ENCODE results near the gene MYO6. TPM values are rescaled to one million over a fixed set of nuclear protein-coding genes. Genes with fewer than 3 reads are reported as not detected.

The MYO6 gene
- polyA plus RNA-seq, 1 donor = 88.6 TPM

GRCh38 chr6:75794954-75795739, 46.1 kb downstream of the MYO6 start:
- WGBS (ENCODE audit: insufficient coverage, low lambda C conversion rate) = 70% methylated on average over 2 of the region's 6 CpGs
- H3K4me1 ChIP-seq (ENCODE audit: control insufficient read depth, insufficient read depth, low read length) = no peaks in the 10 kb centered on the region
- H3K36me3 ChIP-seq (ENCODE audit: control insufficient read depth, insufficient read depth, low read length) = no peaks in the 10 kb centered on the region

DNA sequence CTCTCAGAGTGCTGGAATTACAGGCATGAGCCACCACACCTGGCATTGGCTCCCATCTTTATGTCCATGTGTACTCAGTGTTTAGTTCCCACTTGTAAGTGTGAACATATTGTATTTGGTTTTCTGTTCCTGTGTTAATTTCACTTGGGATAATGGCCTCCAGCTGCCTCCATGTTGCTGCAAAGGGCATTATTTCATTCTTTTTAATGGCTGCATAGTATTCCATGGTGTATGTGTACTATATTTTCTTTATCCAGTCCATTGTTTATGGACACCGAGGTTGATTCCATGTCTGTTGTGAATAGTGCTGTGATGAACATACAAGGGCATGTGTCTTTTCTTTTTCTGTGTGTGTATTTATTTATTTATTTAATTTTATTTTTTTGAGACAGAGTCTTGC, 47.7 kb downstream of the MYO6 start:
- H3K27me3 ChIP-seq (ENCODE audit: control insufficient read depth, insufficient read depth, low read length) = no peaks in the 10 kb centered on the region
- WGBS (ENCODE audit: insufficient coverage, low lambda C conversion rate) = no CpG with 5 or more reads among the region's 1 CpG
- H3K9me3 ChIP-seq (ENCODE audit: control insufficient read depth, low read depth, low read length) = no peaks in the 10 kb centered on the region
- no peaks in the 10 kb centered on the region for H3K4me1 ChIP-seq (ENCODE audit: control insufficient read depth, insufficient read depth, low read length)
- DNase-seq = no peak
- H3K36me3 ChIP-seq (ENCODE audit: control insufficient read depth, insufficient read depth, low read length) = no peaks in the 10 kb centered on the region
- no peak overlapping the region for H3K4me3 ChIP-seq (ENCODE audit: low read length)
- H3K27ac ChIP-seq (ENCODE audit: low read length) = no peak overlapping the region

More at GRCh38 chr6:75794954-75795739, 46.1 kb downstream of the MYO6 start:
- H3K27me3 ChIP-seq (ENCODE audit: control insufficient read depth, insufficient read depth, low read length) = no peaks in the 10 kb centered on the region
- no peaks in the 10 kb centered on the region for H3K9me3 ChIP-seq (ENCODE audit: control insufficient read depth, low read depth, low read length)
- H3K27ac ChIP-seq (ENCODE audit: low read length) = no peak overlapping the region
- no peak overlapping the region for H3K4me3 ChIP-seq (ENCODE audit: low read length)
- no peak for DNase-seq

DNA sequence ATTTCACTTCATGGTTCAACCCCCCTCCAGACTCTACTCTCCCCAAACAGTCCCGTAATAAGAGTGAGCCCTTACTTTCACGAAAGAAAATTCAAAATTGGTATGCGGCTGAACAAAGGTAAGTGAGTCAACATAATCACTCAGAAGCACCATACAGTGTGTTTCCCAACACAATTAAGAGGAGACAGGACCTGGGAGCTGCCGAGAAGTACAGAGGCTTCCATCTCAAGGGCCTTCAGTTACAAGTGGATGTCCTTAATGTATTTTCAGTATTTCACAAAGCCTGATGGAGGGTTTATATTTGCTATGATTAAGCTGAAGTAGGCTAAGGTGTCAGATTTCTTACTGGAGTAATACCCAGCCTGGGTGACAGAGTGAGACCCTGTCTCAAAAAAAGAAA, 51.1 kb downstream of the MYO6 start:
- no peak overlapping the region for H3K27ac ChIP-seq (ENCODE audit: low read length)
- no peak overlapping the region for H3K4me3 ChIP-seq (ENCODE audit: low read length)
- no peaks in the 10 kb centered on the region for H3K27me3 ChIP-seq (ENCODE audit: control insufficient read depth, insufficient read depth, low read length)
- H3K36me3 ChIP-seq (ENCODE audit: control insufficient read depth, insufficient read depth, low read length) = peaks cover 3% of the 10 kb centered on the region
- no peak for DNase-seq
- WGBS (ENCODE audit: insufficient coverage, low lambda C conversion rate) = 90% methylated on average over 2 of the region's 4 CpGs
- no peaks in the 10 kb centered on the region for H3K9me3 ChIP-seq (ENCODE audit: control insufficient read depth, low read depth, low read length)
- H3K4me1 ChIP-seq (ENCODE audit: control insufficient read depth, insufficient read depth, low read length) = no peaks in the 10 kb centered on the region

- no peaks in the 10 kb centered on the region for H3K27me3 ChIP-seq (ENCODE audit: control insufficient read depth, insufficient read depth, low read length)
- no peaks in the 10 kb centered on the region for H3K4me1 ChIP-seq (ENCODE audit: control insufficient read depth, insufficient read depth, low read length)
- DNase-seq = no peak
- WGBS (ENCODE audit: insufficient coverage, low lambda C conversion rate) = no CpG with 5 or more reads among the region's 9 CpGs
- no peak overlapping the region for H3K27ac ChIP-seq (ENCODE audit: low read length)
- H3K4me3 ChIP-seq (ENCODE audit: low read length) = no peak overlapping the region
- no peaks in the 10 kb centered on the region for H3K9me3 ChIP-seq (ENCODE audit: control insufficient read depth, low read depth, low read length)
- H3K36me3 ChIP-seq (ENCODE audit: control insufficient read depth, insufficient read depth, low read length) = peaks cover 3% of the 10 kb centered on the region
Measured at GRCh38 chr6:75800708-75801505, 51.9 kb downstream of the MYO6 start.

- peaks cover 4% of the 10 kb centered on the region for H3K9me3 ChIP-seq (ENCODE audit: control insufficient read depth, low read depth, low read length)
- H3K4me3 ChIP-seq (ENCODE audit: low read length) = no peak overlapping the region
- H3K36me3 ChIP-seq (ENCODE audit: control insufficient read depth, insufficient read depth, low read length) = peaks cover 3% of the 10 kb centered on the region
- H3K27me3 ChIP-seq (ENCODE audit: control insufficient read depth, insufficient read depth, low read length) = no peaks in the 10 kb centered on the region
- no CpG with 5 or more reads among the region's 6 CpGs for WGBS (ENCODE audit: insufficient coverage, low lambda C conversion rate)
- no peak for DNase-seq
- no peak overlapping the region for H3K27ac ChIP-seq (ENCODE audit: low read length)
- no peaks in the 10 kb centered on the region for H3K4me1 ChIP-seq (ENCODE audit: control insufficient read depth, insufficient read depth, low read length)
Measured at GRCh38 chr6:75802366-75802765, 53.3 kb downstream of the MYO6 start.

GRCh38 chr6:75808507-75808906, 59.5 kb downstream of the MYO6 start:
- no peak for DNase-seq
- no peak overlapping the region for H3K4me3 ChIP-seq (ENCODE audit: low read length)

DNA sequence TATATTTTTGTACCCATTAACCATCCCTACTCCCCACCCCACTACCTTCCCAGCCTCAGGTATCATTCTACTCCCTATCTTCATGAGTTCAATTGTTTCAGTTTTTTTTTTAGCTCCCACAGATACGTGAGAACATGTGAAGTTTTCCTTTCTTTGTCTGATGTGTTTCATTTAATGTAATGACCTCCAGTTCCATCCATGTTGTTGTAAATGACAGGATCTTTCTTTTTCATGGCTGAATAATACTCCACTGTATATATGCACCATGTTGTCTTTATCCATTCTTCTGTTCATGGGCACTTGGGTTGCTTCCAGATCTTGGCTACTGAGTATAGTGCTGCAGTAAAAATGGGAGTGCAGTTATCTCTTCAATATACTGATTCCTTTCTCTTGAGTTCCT, 63.5 kb downstream of the MYO6 start:
- DNase-seq = no peak
- no peak overlapping the region for H3K27ac ChIP-seq (ENCODE audit: low read length)
- no peak overlapping the region for H3K4me3 ChIP-seq (ENCODE audit: low read length)
- 100% methylated on average over 1 of the region's 1 CpG for WGBS (ENCODE audit: insufficient coverage, low lambda C conversion rate)
- peaks cover 4% of the 10 kb centered on the region for H3K36me3 ChIP-seq (ENCODE audit: control insufficient read depth, insufficient read depth, low read length)
- no peaks in the 10 kb centered on the region for H3K4me1 ChIP-seq (ENCODE audit: control insufficient read depth, insufficient read depth, low read length)
- no peaks in the 10 kb centered on the region for H3K27me3 ChIP-seq (ENCODE audit: control insufficient read depth, insufficient read depth, low read length)
- H3K9me3 ChIP-seq (ENCODE audit: control insufficient read depth, low read depth, low read length) = no peaks in the 10 kb centered on the region

More at GRCh38 chr6:75808507-75808906, 59.5 kb downstream of the MYO6 start:
- peaks cover 6% of the 10 kb centered on the region for H3K36me3 ChIP-seq (ENCODE audit: control insufficient read depth, insufficient read depth, low read length)
- H3K9me3 ChIP-seq (ENCODE audit: control insufficient read depth, low read depth, low read length) = peaks cover 4% of the 10 kb centered on the region
- H3K27ac ChIP-seq (ENCODE audit: low read length) = no peak overlapping the region
- no peaks in the 10 kb centered on the region for H3K4me1 ChIP-seq (ENCODE audit: control insufficient read depth, insufficient read depth, low read length)
- H3K27me3 ChIP-seq (ENCODE audit: control insufficient read depth, insufficient read depth, low read length) = no peaks in the 10 kb centered on the region

DNA sequence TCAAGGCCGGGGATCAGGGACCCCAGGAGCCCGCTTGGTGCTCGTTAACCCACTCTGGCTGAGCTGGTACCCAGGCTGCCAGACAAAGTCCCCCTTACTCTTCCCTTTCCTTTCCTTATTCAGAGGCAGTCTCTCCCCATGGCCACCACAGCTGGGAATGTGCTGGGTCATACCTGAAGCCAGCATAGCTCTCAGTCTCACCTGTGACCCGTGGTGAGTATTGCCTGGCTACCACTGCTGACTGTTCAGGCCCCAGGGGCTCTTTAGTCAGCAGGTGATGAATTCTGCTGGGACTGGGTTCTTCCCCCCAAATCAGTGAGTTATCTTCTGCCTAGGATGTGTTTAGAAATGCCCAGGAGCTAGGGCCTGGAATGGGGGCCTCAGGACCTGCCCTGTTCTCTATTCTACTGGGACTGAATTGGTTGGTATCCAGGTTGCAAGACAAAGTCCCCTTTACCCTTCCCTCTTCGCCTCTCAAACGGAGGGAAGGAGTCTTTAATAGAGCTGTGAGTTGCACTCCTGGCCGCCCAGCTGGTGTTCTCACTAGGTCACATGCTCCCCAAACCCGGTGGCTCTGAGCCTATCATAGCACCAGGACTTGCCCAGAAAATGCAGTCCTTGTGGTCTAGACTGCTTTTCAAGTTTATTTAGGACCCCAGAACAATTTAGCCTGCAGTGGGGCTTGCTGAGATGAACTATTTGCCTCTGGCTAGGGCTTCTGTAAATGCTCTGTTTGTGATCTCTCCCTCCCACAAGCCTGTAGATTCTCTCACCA, 64.6 kb downstream of the MYO6 start:
- WGBS (ENCODE audit: insufficient coverage, low lambda C conversion rate) = no CpG with 5 or more reads among the region's 8 CpGs
- no peak for DNase-seq
- Histone ChIP-seq H3K4me1 (ENCODE audit: control insufficient read depth, insufficient read depth, low read length) (no peaks in the 10 kb centered on the region), H3K27me3 (ENCODE audit: control insufficient read depth, insufficient read depth, low read length) (no peaks in the 10 kb centered on the region), H3K9me3 (ENCODE audit: control insufficient read depth, low read depth, low read length) (no peaks in the 10 kb centered on the region), H3K36me3 (ENCODE audit: control insufficient read depth, insufficient read depth, low read length) (peaks cover 4% of the 10 kb centered on the region), H3K4me3 (ENCODE audit: low read length) (no peak overlapping the region), H3K27ac (ENCODE audit: low read length) (no peak overlapping the region)

GRCh38 chr6:75815756-75816155, 66.7 kb downstream of the MYO6 start:
- Histone ChIP-seq H3K9me3 (ENCODE audit: control insufficient read depth, low read depth, low read length) (no peaks in the 10 kb centered on the region), H3K36me3 (ENCODE audit: control insufficient read depth, insufficient read depth, low read length) (peaks cover 10% of the 10 kb centered on the region), H3K4me3 (ENCODE audit: low read length) (no peak overlapping the region), H3K27ac (ENCODE audit: low read length) (no peak overlapping the region), H3K4me1 (ENCODE audit: control insufficient read depth, insufficient read depth, low read length) (no peaks in the 10 kb centered on the region), H3K27me3 (ENCODE audit: control insufficient read depth, insufficient read depth, low read length) (no peaks in the 10 kb centered on the region)
- DNase-seq = no peak
- no CpG with 5 or more reads among the region's 1 CpG for WGBS (ENCODE audit: insufficient coverage, low lambda C conversion rate)

GRCh38 chr6:75818098-75818855, 69.2 kb downstream of the MYO6 start:
- DNase-seq = no peak
- no peak overlapping the region for H3K27ac ChIP-seq (ENCODE audit: low read length)
- no peaks in the 10 kb centered on the region for H3K27me3 ChIP-seq (ENCODE audit: control insufficient read depth, insufficient read depth, low read length)
- no CpG with 5 or more reads among the region's 1 CpG for WGBS (ENCODE audit: insufficient coverage, low lambda C conversion rate)
- no peaks in the 10 kb centered on the region for H3K9me3 ChIP-seq (ENCODE audit: control insufficient read depth, low read depth, low read length)
- H3K4me1 ChIP-seq (ENCODE audit: control insufficient read depth, insufficient read depth, low read length) = peaks cover 3% of the 10 kb centered on the region
- no peak overlapping the region for H3K4me3 ChIP-seq (ENCODE audit: low read length)
- peaks cover 10% of the 10 kb centered on the region for H3K36me3 ChIP-seq (ENCODE audit: control insufficient read depth, insufficient read depth, low read length)
